ENCODE measurements around the gene SP140L. TPM values are rescaled to one million over a fixed set of nuclear protein-coding genes. Genes with fewer than 3 reads are reported as not detected.
A peak's percentile ranks its signal among the peaks of the same experiment; 100 is the strongest.
"Not testable (repeated sequence)": the region's sequence is repeated elsewhere in the genome, so short reads cannot be mapped to it uniquely, and the experiment has no call there.

The SP140L gene
- polyA plus RNA-seq, 3 donors = 6.5 to 23.7 (median 8.5) TPM

DNA sequence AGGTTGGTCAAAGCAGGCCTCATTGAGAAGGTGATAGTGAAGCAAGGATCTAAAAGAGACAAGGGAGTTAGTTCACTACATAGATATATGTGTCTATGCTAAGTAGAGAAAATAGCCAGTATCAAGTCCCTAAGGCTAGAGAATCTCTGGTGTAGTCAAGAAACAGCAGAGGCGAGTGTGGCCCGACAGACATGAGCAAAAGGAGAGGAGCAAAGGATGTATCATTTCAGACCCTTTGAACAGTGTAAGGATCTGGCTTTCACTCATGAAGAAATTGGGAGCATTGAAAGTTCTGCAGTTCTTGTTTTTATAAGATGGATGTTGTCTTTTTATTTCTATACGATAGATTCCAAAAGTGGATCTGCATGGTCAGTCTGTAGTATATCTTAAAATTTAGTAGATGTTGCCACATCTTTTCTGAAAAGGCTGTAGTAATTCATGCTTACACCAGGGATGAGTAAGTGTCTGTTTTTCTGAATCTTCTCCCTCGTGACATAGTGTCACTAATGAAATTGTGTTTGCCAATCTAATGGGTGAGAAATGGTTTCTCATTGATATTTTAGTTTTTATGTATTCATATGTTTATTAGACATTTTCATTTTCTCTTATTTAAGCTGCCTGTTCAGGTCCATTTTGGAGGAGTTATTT is 107.8 kb downstream of the SP140L start:
- Histone ChIP-seq H4K20me1 (ENCODE audit: insufficient read depth, low read length) (peaks cover 100% of the 10 kb centered on the region), H3K4me1 (ENCODE audit: control insufficient read depth in 1 of 2, insufficient read depth in 2 of 2, low read length in 2 of 2) (peaks cover 18 to 38% of the 10 kb centered on the region in 2 donors), H3K4me2 (replicated peaks; ENCODE audit: extremely low read depth, low read length, poor library complexity, severe bottlenecking) (no peak overlapping the region), H3K4me3 (replicated peaks in 1 of 3; ENCODE audit: low read depth in 2 of 3, low read length in 3 of 3) (no peak overlapping the region), H3K27ac (ENCODE audit: low read depth in 1 of 2, low read length in 2 of 2) (peak overlapping the region in 1 of 2 donors; percentile 79), H3K9ac (ENCODE audit: insufficient read depth, low read length, poor library complexity, severe bottlenecking) (no peak overlapping the region), H3K9me3 (replicated peaks in 1 of 2; ENCODE audit: control insufficient read depth in 1 of 2, insufficient read depth in 1 of 2, low read length in 2 of 2) (peaks cover 6 to 9% of the 10 kb centered on the region in 2 donors), H2AFZ (ENCODE audit: insufficient read depth, low read depth, low read length, poor library complexity, severe bottlenecking) (no peak overlapping the region), H3K36me3 (replicated peaks in 1 of 2; ENCODE audit: control insufficient read depth in 1 of 2, insufficient read depth in 2 of 2, low read length in 2 of 2) (peaks cover 16 to 45% of the 10 kb centered on the region in 2 donors), H3K79me2 (ENCODE audit: insufficient read depth, low read length) (peaks cover 100% of the 10 kb centered on the region), H3K27me3 (ENCODE audit: control insufficient read depth in 2 of 2, insufficient read depth in 2 of 2, low read length in 2 of 2) (no peaks in the 10 kb centered on the region)
- Mint-ChIP-seq H3K9me3 (peaks cover 3 to 9% (median 6%) of the 10 kb centered on the region in 7 donors), H3K4me1 (peaks cover 44% of the 10 kb centered on the region), H3K27me3 (ENCODE audit: low read depth in 3 of 3) (no peaks in the 10 kb centered on the region), H3K36me3 (peaks cover 27 to 38% of the 10 kb centered on the region in 2 donors), H3K4me3 (no peak overlapping the region), H3K27ac (peak overlapping the region; percentile 68 to 94 (median 85))
- WGBS (ENCODE audit: insufficient coverage) = 86% methylated on average over 2 of the region's 4 CpGs
- intact Hi-C loops (cut with micrococcal nuclease) = no loop called here
- TF ChIP-seq, protein P1, sequence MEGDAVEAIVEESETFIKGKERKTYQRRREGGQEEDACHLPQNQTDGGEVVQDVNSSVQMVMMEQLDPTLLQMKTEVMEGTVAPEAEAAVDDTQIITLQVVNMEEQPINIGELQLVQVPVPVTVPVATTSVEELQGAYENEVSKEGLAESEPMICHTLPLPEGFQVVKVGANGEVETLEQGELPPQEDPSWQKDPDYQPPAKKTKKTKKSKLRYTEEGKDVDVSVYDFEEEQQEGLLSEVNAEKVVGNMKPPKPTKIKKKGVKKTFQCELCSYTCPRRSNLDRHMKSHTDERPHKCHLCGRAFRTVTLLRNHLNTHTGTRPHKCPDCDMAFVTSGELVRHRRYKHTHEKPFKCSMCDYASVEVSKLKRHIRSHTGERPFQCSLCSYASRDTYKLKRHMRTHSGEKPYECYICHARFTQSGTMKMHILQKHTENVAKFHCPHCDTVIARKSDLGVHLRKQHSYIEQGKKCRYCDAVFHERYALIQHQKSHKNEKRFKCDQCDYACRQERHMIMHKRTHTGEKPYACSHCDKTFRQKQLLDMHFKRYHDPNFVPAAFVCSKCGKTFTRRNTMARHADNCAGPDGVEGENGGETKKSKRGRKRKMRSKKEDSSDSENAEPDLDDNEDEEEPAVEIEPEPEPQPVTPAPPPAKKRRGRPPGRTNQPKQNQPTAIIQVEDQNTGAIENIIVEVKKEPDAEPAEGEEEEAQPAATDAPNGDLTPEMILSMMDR (IDR thresholded peaks at IDR 0.05) = no peak
- DNase-seq = peak; percentile 57 to 76 (median 75)

DNA sequence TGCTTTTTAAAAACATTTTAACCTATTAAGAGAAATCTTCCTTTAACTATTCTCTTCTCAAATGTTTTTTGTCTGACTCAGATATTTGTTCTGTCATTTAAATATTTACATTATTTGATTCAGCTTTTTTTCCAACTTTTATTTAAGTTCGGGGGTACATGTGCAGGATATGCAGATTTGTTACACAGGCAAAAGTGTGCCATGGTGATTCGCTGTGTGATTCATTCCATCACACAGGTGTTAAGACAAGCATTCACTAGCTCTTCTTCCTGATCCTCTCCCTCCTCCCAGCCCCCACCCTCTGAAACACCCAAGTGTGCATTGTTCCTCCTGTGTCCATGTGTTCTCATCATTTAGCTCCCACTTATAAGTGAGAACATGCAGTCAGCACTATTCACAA is 108.4 kb downstream of the SP140L start:
- Histone ChIP-seq H3K4me1 (ENCODE audit: control insufficient read depth in 1 of 2, insufficient read depth in 2 of 2, low read length in 2 of 2) (peaks cover 17 to 36% of the 10 kb centered on the region in 2 donors), H3K36me3 (replicated peaks in 1 of 2; ENCODE audit: control insufficient read depth in 1 of 2, insufficient read depth in 2 of 2, low read length in 2 of 2) (peaks cover 13 to 39% of the 10 kb centered on the region in 2 donors), H3K79me2 (ENCODE audit: insufficient read depth, low read length) (peaks cover 100% of the 10 kb centered on the region), H3K27ac (ENCODE audit: low read depth in 1 of 2, low read length in 2 of 2) (peak overlapping the region in 1 of 2 donors; percentile 79), H2AFZ (ENCODE audit: insufficient read depth, low read depth, low read length, poor library complexity, severe bottlenecking) (no peak overlapping the region), H4K20me1 (ENCODE audit: insufficient read depth, low read length) (peaks cover 98% of the 10 kb centered on the region), H3K4me2 (replicated peaks; ENCODE audit: extremely low read depth, low read length, poor library complexity, severe bottlenecking) (no peak overlapping the region), H3K9ac (ENCODE audit: insufficient read depth, low read length, poor library complexity, severe bottlenecking) (no peak overlapping the region), H3K9me3 (replicated peaks in 1 of 2; ENCODE audit: control insufficient read depth in 1 of 2, insufficient read depth in 1 of 2, low read length in 2 of 2) (peaks cover 6 to 9% of the 10 kb centered on the region in 2 donors), H3K4me3 (replicated peaks in 1 of 3; ENCODE audit: low read depth in 2 of 3, low read length in 3 of 3) (no peak overlapping the region), H3K27me3 (ENCODE audit: control insufficient read depth in 2 of 2, insufficient read depth in 2 of 2, low read length in 2 of 2) (no peaks in the 10 kb centered on the region)
- Mint-ChIP-seq H3K9me3 (peaks cover 3 to 9% (median 6%) of the 10 kb centered on the region in 7 donors), H3K4me3 (no peak overlapping the region), H3K36me3 (peaks cover 20 to 32% of the 10 kb centered on the region in 2 donors), H3K27me3 (ENCODE audit: low read depth in 3 of 3) (no peaks in the 10 kb centered on the region), H3K27ac (peak overlapping the region; percentile 25 to 94 (median 82)), H3K4me1 (peaks cover 42% of the 10 kb centered on the region)
- no peak for DNase-seq
- intact Hi-C loops (cut with micrococcal nuclease) = no loop called here
- TF ChIP-seq, protein P1 (IDR thresholded peaks at IDR 0.05) = no peak
- 100% methylated on average over 1 of the region's 2 CpGs for WGBS (ENCODE audit: insufficient coverage)

DNA sequence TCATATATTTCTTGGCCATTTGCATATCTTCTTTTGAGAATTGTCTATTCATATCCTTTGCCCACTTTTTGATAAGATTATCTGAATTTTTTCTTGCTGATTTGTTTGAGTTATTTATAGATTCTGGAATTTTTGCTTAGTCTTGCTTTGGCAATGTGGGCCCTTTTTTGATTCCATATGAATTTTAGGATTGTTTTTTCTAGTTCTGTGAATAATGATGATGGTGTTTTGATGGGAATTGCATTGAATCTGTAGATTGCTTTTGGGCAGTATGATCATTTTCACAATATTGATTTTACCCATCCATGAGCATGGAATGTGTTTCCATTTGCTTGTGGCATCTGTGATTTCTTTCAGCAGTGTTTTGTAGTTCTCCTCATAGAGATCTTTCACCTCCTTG is 112.1 kb downstream of the SP140L start:
- Mint-ChIP-seq H3K36me3 (peaks cover 30 to 38% of the 10 kb centered on the region in 2 donors), H3K27ac (peak overlapping the region in 6 of 7 donors; percentile 51 to 96 (median 84)), H3K4me1 (peaks cover 42% of the 10 kb centered on the region)
- peaks cover 31 to 52% of the 10 kb centered on the region in 2 donors for H3K36me3 ChIP-seq (replicated peaks in 1 of 2; ENCODE audit: control insufficient read depth in 1 of 2, insufficient read depth in 2 of 2, low read length in 2 of 2)
- H3K9ac ChIP-seq (ENCODE audit: insufficient read depth, low read length, poor library complexity, severe bottlenecking); H3K27me3 ChIP-seq (ENCODE audit: control insufficient read depth in 2 of 2, insufficient read depth in 2 of 2, low read length in 2 of 2); intact Hi-C loops (cut with micrococcal nuclease); H3K4me3 ChIP-seq (replicated peaks in 1 of 3; ENCODE audit: low read depth in 2 of 3, low read length in 3 of 3); H2AFZ ChIP-seq (ENCODE audit: insufficient read depth, low read depth, low read length, poor library complexity, severe bottlenecking); H3K4me2 ChIP-seq (replicated peaks; ENCODE audit: extremely low read depth, low read length, poor library complexity, severe bottlenecking); H3K9me3 ChIP-seq (replicated peaks in 1 of 2; ENCODE audit: control insufficient read depth in 1 of 2, insufficient read depth in 1 of 2, low read length in 2 of 2); H3K9me3 Mint-ChIP-seq; H3K4me3 Mint-ChIP-seq; DNase-seq; H3K27me3 Mint-ChIP-seq (ENCODE audit: low read depth in 3 of 3): not testable (repeated sequence)
- H3K79me2 ChIP-seq (ENCODE audit: insufficient read depth, low read length) = peaks cover 100% of the 10 kb centered on the region
- peaks cover 10 to 40% of the 10 kb centered on the region in 2 donors for H3K4me1 ChIP-seq (ENCODE audit: control insufficient read depth in 1 of 2, insufficient read depth in 2 of 2, low read length in 2 of 2)
- peak overlapping the region in 1 of 2 donors; percentile 85 for H3K27ac ChIP-seq (ENCODE audit: low read depth in 1 of 2, low read length in 2 of 2)
- peaks cover 95% of the 10 kb centered on the region for H4K20me1 ChIP-seq (ENCODE audit: insufficient read depth, low read length)
